ENCODE data around the gene COL18A1. TPM values are rescaled to one million over a fixed set of nuclear protein-coding genes. Genes with fewer than 3 reads are reported as not detected.
"Not testable (repeated sequence)": the region's sequence is repeated elsewhere in the genome, so short reads cannot be mapped to it uniquely, and the experiment has no call there.

Gene COL18A1
- polyA plus RNA-seq, 4 donors = 2.2 to 34.3 (median 16.5) TPM

DNA sequence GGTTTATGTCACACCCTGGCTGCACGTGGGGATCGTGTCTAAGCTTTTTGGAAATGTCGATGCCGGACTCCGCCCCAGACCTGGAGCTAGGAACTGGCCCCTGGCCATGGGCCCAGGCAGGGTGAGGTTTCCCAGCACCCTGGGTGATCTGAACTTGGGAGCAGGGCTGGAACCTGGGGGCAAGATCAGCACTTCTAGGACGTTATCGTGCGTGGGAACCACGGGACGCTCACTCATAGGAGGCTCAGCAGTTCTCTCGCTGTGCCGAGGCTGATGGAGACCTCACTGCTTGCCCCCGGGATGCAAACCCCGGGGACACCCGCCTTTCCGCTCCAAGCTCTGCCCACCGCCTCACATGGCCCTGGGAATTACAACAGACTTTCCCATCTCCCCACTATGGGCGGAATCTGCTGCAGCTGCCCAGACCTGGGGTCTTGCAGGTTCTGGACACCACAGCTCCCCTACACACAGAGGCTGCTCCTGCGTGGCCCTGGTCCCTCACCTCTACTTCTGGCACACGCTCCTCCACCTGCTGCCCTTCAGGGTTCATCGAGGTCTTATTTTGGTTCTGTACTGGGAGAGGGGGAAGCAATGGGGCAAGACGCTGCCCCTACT lies 35.9 kb downstream of the COL18A1 start:
- 85 to 91% (median 85%) methylated on average over 20 to 22 of the region's 22 CpGs for WGBS, 3 donors
- no peak for DNase-seq
- no peak overlapping the region for H3K27ac ChIP-seq (ENCODE audit: low read depth in 1 of 3, low read length in 2 of 3)

DNA sequence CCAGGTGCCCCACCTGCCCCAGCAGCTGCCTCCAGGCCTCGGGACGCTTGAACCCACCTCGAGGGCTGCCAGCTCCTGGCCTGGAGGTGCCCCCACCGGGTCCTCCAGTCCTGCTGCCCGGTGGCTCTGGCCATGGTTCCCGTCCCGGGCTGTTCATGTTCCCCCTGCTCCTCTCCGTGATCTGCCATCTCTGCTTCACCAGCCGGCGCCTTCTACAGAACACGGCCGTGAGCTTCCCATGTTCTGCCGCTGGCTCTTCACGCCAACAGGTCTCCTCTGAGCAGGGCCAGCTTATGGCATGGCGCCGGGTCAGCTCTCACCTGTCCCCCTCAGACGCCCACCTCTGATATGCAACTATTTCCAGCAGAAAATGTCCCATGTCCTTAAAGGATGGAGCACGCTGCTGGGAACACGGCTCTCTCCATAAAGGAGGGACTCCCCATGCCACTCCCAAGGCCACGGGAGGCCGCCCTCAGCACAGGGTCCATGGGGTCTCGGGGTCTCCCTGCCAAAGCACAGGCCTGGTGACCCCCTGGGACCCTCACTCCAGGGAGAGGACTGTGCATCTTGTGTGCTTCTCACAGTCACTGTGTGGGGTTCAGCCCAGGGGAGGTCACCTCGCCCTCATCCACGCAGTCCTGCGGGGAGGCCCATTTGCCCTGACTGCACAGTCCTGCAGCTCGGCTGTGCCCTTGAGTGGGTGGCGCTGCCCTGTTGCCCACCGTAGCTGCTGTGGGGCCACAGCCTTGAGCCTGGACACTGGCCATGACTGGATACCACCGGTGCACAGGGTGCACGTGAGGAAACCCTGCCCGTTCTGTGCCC lies 36.7 kb downstream of the COL18A1 start:
- H3K4me1 ChIP-seq (ENCODE audit: control insufficient read depth in 3 of 3, insufficient read depth in 2 of 3, low read depth in 1 of 3, low read length in 2 of 3) = peaks cover 0 to 8% (median 0%) of the 10 kb centered on the region in 3 donors
- no peaks in the 10 kb centered on the region for H3K27me3 ChIP-seq (ENCODE audit: control insufficient read depth in 3 of 3, insufficient read depth in 3 of 3, low read length in 3 of 3)
- no peak for DNase-seq
- no peak overlapping the region for H3K4me3 ChIP-seq (ENCODE audit: low read depth in 1 of 3, low read length in 3 of 3)
- no peaks in the 10 kb centered on the region for H3K36me3 ChIP-seq (ENCODE audit: control insufficient read depth in 3 of 3, insufficient read depth in 2 of 3, low read depth in 1 of 3, low read length in 3 of 3)
- WGBS, 3 donors = 87 to 92% (median 88%) methylated on average over 31 of the region's 31 CpGs
- H3K27ac ChIP-seq (ENCODE audit: low read depth in 1 of 3, low read length in 2 of 3) = no peak overlapping the region
- no peak for FAIRE-seq
- H3K9me3 ChIP-seq (ENCODE audit: control insufficient read depth in 2 of 2, insufficient read depth in 1 of 2, low read depth in 1 of 2, low read length in 1 of 2) = peaks cover 0 to 3% of the 10 kb centered on the region in 2 donors

More for the DNA sequence above, 35.9 kb downstream of the COL18A1 start:
- no peaks in the 10 kb centered on the region for H3K27me3 ChIP-seq (ENCODE audit: control insufficient read depth in 3 of 3, insufficient read depth in 3 of 3, low read length in 3 of 3)
- H3K9me3 ChIP-seq (ENCODE audit: control insufficient read depth in 2 of 2, insufficient read depth in 1 of 2, low read depth in 1 of 2, low read length in 1 of 2) = no peaks in the 10 kb centered on the region
- no peak overlapping the region for H3K4me3 ChIP-seq (ENCODE audit: low read depth in 1 of 3, low read length in 3 of 3)
- peaks cover 0 to 8% (median 0%) of the 10 kb centered on the region in 3 donors for H3K4me1 ChIP-seq (ENCODE audit: control insufficient read depth in 3 of 3, insufficient read depth in 2 of 3, low read depth in 1 of 3, low read length in 2 of 3)
- no peak for FAIRE-seq
- no peaks in the 10 kb centered on the region for H3K36me3 ChIP-seq (ENCODE audit: control insufficient read depth in 3 of 3, insufficient read depth in 2 of 3, low read depth in 1 of 3, low read length in 3 of 3)

- H3K9me3 ChIP-seq (ENCODE audit: control insufficient read depth in 2 of 2, insufficient read depth in 1 of 2, low read depth in 1 of 2, low read length in 1 of 2) = peaks cover 0 to 5% of the 10 kb centered on the region in 2 donors
- H3K27ac ChIP-seq (ENCODE audit: low read depth in 1 of 3, low read length in 2 of 3) = no peak overlapping the region
- no peak for FAIRE-seq
- no peak overlapping the region for H3K4me3 ChIP-seq (ENCODE audit: low read depth in 1 of 3, low read length in 3 of 3)
- no peak for DNase-seq
- H3K36me3 ChIP-seq (ENCODE audit: control insufficient read depth in 3 of 3, insufficient read depth in 2 of 3, low read depth in 1 of 3, low read length in 3 of 3) = no peaks in the 10 kb centered on the region
- H3K27me3 ChIP-seq (ENCODE audit: control insufficient read depth in 3 of 3, insufficient read depth in 3 of 3, low read length in 3 of 3) = no peaks in the 10 kb centered on the region
- 90 to 93% (median 91%) methylated on average over 13 to 17 of the region's 17 CpGs for WGBS, 3 donors
- peaks cover 0 to 8% (median 0%) of the 10 kb centered on the region in 3 donors for H3K4me1 ChIP-seq (ENCODE audit: control insufficient read depth in 3 of 3, insufficient read depth in 2 of 3, low read depth in 1 of 3, low read length in 2 of 3)
These were observed 37.3 kb downstream of the COL18A1 start for GRCh38 chr21:45442276-45442675.

GRCh38 chr21:45442686-45443594 lies 38.0 kb downstream of the COL18A1 start:
- not testable (repeated sequence) for FAIRE-seq

DNA sequence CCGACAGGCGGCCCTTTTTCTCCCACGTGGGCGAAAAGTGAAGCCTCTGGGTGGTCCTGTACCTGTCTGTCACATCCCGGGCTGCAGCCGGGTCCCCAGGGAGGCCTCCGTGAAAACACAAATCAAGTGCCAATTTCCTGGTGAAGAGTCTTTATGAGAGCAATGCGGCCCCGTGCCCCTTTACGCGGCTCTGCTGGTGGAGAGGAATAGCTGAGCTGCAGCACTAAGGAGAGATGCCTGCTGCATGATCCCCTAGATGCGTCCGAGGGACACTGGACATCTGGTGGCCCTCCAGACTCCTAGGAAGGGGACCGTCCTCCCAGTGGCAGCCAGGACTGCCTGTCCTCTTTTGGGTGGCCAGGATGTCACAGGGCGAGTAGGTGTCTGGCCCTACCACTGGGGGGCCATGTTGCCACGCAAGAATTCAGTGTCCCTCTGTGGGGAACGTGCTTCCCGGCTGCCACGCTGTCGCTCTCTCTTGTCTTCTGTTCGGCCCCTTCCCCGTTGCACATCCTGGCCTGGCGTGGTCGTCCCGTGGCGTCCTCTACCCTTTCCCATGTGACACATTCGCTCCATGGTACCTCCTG lies 38.7 kb downstream of the COL18A1 start:
- H3K36me3 ChIP-seq (ENCODE audit: control insufficient read depth in 3 of 3, insufficient read depth in 2 of 3, low read depth in 1 of 3, low read length in 3 of 3) = no peaks in the 10 kb centered on the region
- H3K4me1 ChIP-seq (ENCODE audit: control insufficient read depth in 3 of 3, insufficient read depth in 2 of 3, low read depth in 1 of 3, low read length in 2 of 3) = peaks cover 0 to 6% (median 0%) of the 10 kb centered on the region in 3 donors
- FAIRE-seq (no peak), DNase-seq (no peak)
- H3K27me3 ChIP-seq (ENCODE audit: control insufficient read depth in 3 of 3, insufficient read depth in 3 of 3, low read length in 3 of 3) = no peaks in the 10 kb centered on the region
- WGBS, 3 donors = 78 to 88% (median 80%) methylated on average over 27 of the region's 27 CpGs
- no peak overlapping the region for H3K27ac ChIP-seq (ENCODE audit: low read depth in 1 of 3, low read length in 2 of 3)
- H3K9me3 ChIP-seq (ENCODE audit: control insufficient read depth in 2 of 2, insufficient read depth in 1 of 2, low read depth in 1 of 2, low read length in 1 of 2) = peaks cover 0 to 5% of the 10 kb centered on the region in 2 donors
- H3K4me3 ChIP-seq (ENCODE audit: low read depth in 1 of 3, low read length in 3 of 3) = no peak overlapping the region

More at GRCh38 chr21:45442686-45443594, 38.0 kb downstream of the COL18A1 start:
- WGBS, 3 donors = 91 to 94% (median 93%) methylated on average over 17 to 34 of the region's 39 CpGs
- H3K27ac ChIP-seq (ENCODE audit: low read depth in 1 of 3, low read length in 2 of 3); H3K27me3 ChIP-seq (ENCODE audit: control insufficient read depth in 3 of 3, insufficient read depth in 3 of 3, low read length in 3 of 3); H3K4me3 ChIP-seq (ENCODE audit: low read depth in 1 of 3, low read length in 3 of 3); DNase-seq; H3K9me3 ChIP-seq (ENCODE audit: control insufficient read depth in 2 of 2, insufficient read depth in 1 of 2, low read depth in 1 of 2, low read length in 1 of 2); H3K4me1 ChIP-seq (ENCODE audit: control insufficient read depth in 3 of 3, insufficient read depth in 2 of 3, low read depth in 1 of 3, low read length in 2 of 3); H3K36me3 ChIP-seq (ENCODE audit: control insufficient read depth in 3 of 3, insufficient read depth in 2 of 3, low read depth in 1 of 3, low read length in 3 of 3): not testable (repeated sequence)

DNA sequence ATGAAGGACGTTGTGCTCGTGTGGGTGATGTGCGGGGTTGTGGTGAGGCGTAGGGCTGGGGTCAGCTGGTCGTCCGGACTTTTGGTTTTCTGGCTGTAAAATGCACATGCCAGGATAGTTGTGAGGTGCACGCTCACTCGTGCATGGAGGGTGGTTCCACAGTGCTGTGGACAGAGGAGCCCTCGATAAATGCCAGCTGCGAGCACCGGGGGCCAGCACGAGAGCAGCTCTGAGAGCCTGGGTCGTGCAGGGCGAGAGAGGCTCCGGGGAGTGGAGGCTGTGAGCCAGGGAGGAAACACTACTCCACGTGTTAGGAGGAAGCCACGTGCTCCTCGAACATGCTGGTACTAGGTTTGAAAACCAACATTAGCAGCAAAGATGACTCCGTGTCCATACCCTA lies 39.4 kb downstream of the COL18A1 start:
- Histone ChIP-seq H3K36me3 (ENCODE audit: control insufficient read depth in 3 of 3, insufficient read depth in 2 of 3, low read depth in 1 of 3, low read length in 3 of 3) (no peaks in the 10 kb centered on the region), H3K4me3 (ENCODE audit: low read depth in 1 of 3, low read length in 3 of 3) (no peak overlapping the region), H3K4me1 (ENCODE audit: control insufficient read depth in 3 of 3, insufficient read depth in 2 of 3, low read depth in 1 of 3, low read length in 2 of 3) (no peaks in the 10 kb centered on the region), H3K27me3 (ENCODE audit: control insufficient read depth in 3 of 3, insufficient read depth in 3 of 3, low read length in 3 of 3) (no peaks in the 10 kb centered on the region), H3K9me3 (ENCODE audit: control insufficient read depth in 2 of 2, insufficient read depth in 1 of 2, low read depth in 1 of 2, low read length in 1 of 2) (peaks cover 0 to 5% of the 10 kb centered on the region in 2 donors), H3K27ac (ENCODE audit: low read depth in 1 of 3, low read length in 2 of 3) (no peak overlapping the region)
- WGBS, 3 donors = 70 to 83% (median 75%) methylated on average over 19 of the region's 19 CpGs
- FAIRE-seq (no peak), DNase-seq (no peak)

DNA sequence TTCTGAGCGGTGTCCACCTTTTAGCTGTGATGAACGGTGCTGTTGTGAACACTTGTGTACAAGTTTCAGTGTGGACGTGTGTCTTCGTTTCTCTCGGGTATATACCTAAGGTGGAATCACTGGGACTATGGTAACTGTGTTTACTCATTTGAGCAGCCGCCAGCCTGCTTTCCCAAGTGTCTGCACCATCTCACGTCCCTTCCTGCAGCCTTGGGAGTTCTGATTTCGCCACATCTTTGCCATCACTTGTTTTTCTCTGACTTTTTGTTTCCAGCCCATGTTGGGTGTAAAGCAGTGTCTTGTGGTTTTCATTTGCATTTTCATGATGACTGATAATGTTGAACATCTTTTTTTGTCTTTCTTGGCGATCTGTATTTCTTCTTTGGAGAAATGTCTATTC lies 40.4 kb downstream of the COL18A1 start:
- Histone ChIP-seq H3K27me3 (ENCODE audit: control insufficient read depth in 3 of 3, insufficient read depth in 3 of 3, low read length in 3 of 3) (no peaks in the 10 kb centered on the region), H3K4me3 (ENCODE audit: low read depth in 1 of 3, low read length in 3 of 3) (no peak overlapping the region), H3K36me3 (ENCODE audit: control insufficient read depth in 3 of 3, insufficient read depth in 2 of 3, low read depth in 1 of 3, low read length in 3 of 3) (no peaks in the 10 kb centered on the region), H3K27ac (ENCODE audit: low read depth in 1 of 3, low read length in 2 of 3) (no peak overlapping the region), H3K4me1 (ENCODE audit: control insufficient read depth in 3 of 3, insufficient read depth in 2 of 3, low read depth in 1 of 3, low read length in 2 of 3) (no peaks in the 10 kb centered on the region), H3K9me3 (ENCODE audit: control insufficient read depth in 2 of 2, insufficient read depth in 1 of 2, low read depth in 1 of 2, low read length in 1 of 2) (peaks cover 0 to 5% of the 10 kb centered on the region in 2 donors)
- WGBS, 3 donors = 80 to 87% (median 86%) methylated on average over 9 of the region's 9 CpGs
- FAIRE-seq (no peak), DNase-seq (no peak)

GRCh38 chr21:45447821-45448220 lies 42.9 kb downstream of the COL18A1 start:
- Histone ChIP-seq H3K4me3 (ENCODE audit: low read depth in 1 of 3, low read length in 3 of 3) (no peak overlapping the region), H3K27ac (ENCODE audit: low read depth in 1 of 3, low read length in 2 of 3) (no peak overlapping the region), H3K36me3 (ENCODE audit: control insufficient read depth in 3 of 3, insufficient read depth in 2 of 3, low read depth in 1 of 3, low read length in 3 of 3) (no peaks in the 10 kb centered on the region), H3K9me3 (ENCODE audit: control insufficient read depth in 2 of 2, insufficient read depth in 1 of 2, low read depth in 1 of 2, low read length in 1 of 2) (peaks cover 0 to 5% of the 10 kb centered on the region in 2 donors), H3K27me3 (ENCODE audit: control insufficient read depth in 3 of 3, insufficient read depth in 3 of 3, low read length in 3 of 3) (no peaks in the 10 kb centered on the region), H3K4me1 (ENCODE audit: control insufficient read depth in 3 of 3, insufficient read depth in 2 of 3, low read depth in 1 of 3, low read length in 2 of 3) (no peaks in the 10 kb centered on the region)
- 76 to 85% (median 77%) methylated on average over 8 of the region's 8 CpGs for WGBS, 3 donors
- FAIRE-seq = no peak
- DNase-seq = no peak

Data from small intestine (tissue), 7 donors.